GM12878 (cell line): ENCODE measurements around the gene TM6SF1. TPM values are rescaled to one million over a fixed set of nuclear protein-coding genes. Genes with fewer than 3 reads are reported as not detected.

Experiments
- ATAC-seq: fragments of 200-7000 bp; cut with Tn5 transposase; 3 replicates; pipeline ENCODE4 v1.9.1; 2020; ENCODE audit warnings: mild to moderate bottlenecking, moderate library complexity
- BruUV-seq: library from RNA; stranded (reverse); fragments of 400-500 nt; replicated peaks from 2 replicates; lab custom pipeline; 2021; lab: Mats Ljungman, UMichigan
- CTCF ChIA-PET: fragments of 300-600 bp; sonication (Branson Sonifier 250); formaldehyde crosslinking; extraction: SDS; loops from one replicate; lab custom pipeline; 2021; ENCODE audit warnings: inconsistent platforms; lab: Yijun Ruan, JAX
- POLR2A ChIA-PET: fragments of 350-600 bp; formaldehyde crosslinking; extraction: SDS; loops from one replicate; lab custom pipeline; 2021; ENCODE audit warnings: inconsistent platforms; lab: Charles Lee
- RAD21 ChIA-PET: fragments of 300-600 bp; sonication (Branson Sonifier 250); formaldehyde crosslinking; loops from one replicate; lab custom pipeline; 2023; ENCODE audit warnings: antibody characterized with exemption; ENCODE audit not compliant: unreplicated experiment; lab: Charles Lee
- SMC1A ChIA-PET: fragments of 300-600 bp; sonication (Branson Sonifier 250); formaldehyde crosslinking; loops from one replicate; lab custom pipeline; 2023; ENCODE audit not compliant: unreplicated experiment, uncharacterized antibody; lab: Charles Lee
- DNase-seq: peaks from one replicate; pipeline ENCODE4 v3.0.0-alpha.2; 2011; ENCODE audit warnings: low read depth, low spot score
- FAIRE-seq: peaks from 3 replicates; lab custom pipeline; 2011; peaks lifted over from hg19 to GRCh38; lab: Jason Lieb, UNC
- H2AFZ ChIP-seq: 2 replicates; pipeline ENCODE4 v1.6.0; 2011; ENCODE audit warnings: low read depth, low read length, control low read depth; ENCODE audit not compliant: control insufficient read depth
- H3K27ac ChIP-seq: 2 replicates; pipeline ENCODE4 v1.5.1; 2011; ENCODE audit warnings: control low read depth; ENCODE audit not compliant: control insufficient read depth, insufficient read depth
- H3K27me3 ChIP-seq, 2 experiments: replicated peaks in 1 of 2; 2 replicates each; pipeline versions ENCODE4 v1.6.0 to v1.6.1; 2011; ENCODE audit warnings: low read length in 1 of 2; ENCODE audit not compliant: control insufficient read depth in 2 of 2, insufficient read depth in 2 of 2
- H3K36me3 ChIP-seq, 2 experiments: 2 replicates each; pipeline ENCODE4 v1.5.1; 2011; ENCODE audit warnings: low read length in 1 of 2; ENCODE audit not compliant: control insufficient read depth in 2 of 2, insufficient read depth in 2 of 2
- H3K4me1 ChIP-seq: 2 replicates; pipeline ENCODE4 v1.6.1; 2011; ENCODE audit warnings: mild to moderate bottlenecking, low read length, moderate library complexity, mixed read lengths; ENCODE audit not compliant: control insufficient read depth, insufficient read depth
- H3K4me2 ChIP-seq: 2 replicates; pipeline ENCODE4 v1.6.0; 2011; ENCODE audit warnings: control low read depth; ENCODE audit not compliant: control insufficient read depth, insufficient read depth
- H3K4me3 ChIP-seq: fragments of 200-600 bp; sonication (generic); 2 replicates; pipeline ENCODE4 v1.5.1; 2016
- H3K79me2 ChIP-seq: 2 replicates; pipeline ENCODE4 v1.6.0; 2011; ENCODE audit warnings: low read length; ENCODE audit not compliant: control insufficient read depth, insufficient read depth
- H3K9ac ChIP-seq: 2 replicates; pipeline ENCODE4 v1.8.0; 2011; ENCODE audit warnings: low read length, control low read depth, mixed read lengths; ENCODE audit not compliant: control insufficient read depth, insufficient read depth
- H3K9me3 ChIP-seq: replicated peaks from 3 replicates; pipeline ENCODE4 v1.5.1; 2011; ENCODE audit warnings: mild to moderate bottlenecking, low read length; ENCODE audit not compliant: control insufficient read depth, insufficient read depth
- H4K20me1 ChIP-seq: 2 replicates; pipeline ENCODE4 v1.6.0; 2011; ENCODE audit not compliant: control insufficient read depth, insufficient read depth
- BCL11A ChIP-seq: IDR thresholded peaks from 2 replicates; pipeline ENCODE4 v1.6.1; 2011; ENCODE audit warnings: low read depth, low read length
- BRCA1 ChIP-seq: IDR thresholded peaks from 2 replicates; pipeline ENCODE4 v1.6.1; 2011; ENCODE audit warnings: low read depth, low read length, improper control_type of control experiment
- EED ChIP-seq: sonication (generic); IDR thresholded peaks from 2 replicates; pipeline ENCODE4 v1.6.1; 2016; ENCODE audit warnings: antibody characterized with exemption, low read depth
- EGR1 ChIP-seq, 2 experiments: IDR thresholded peaks; 1 replicate in 1 of 2; 2 replicates in 1 of 2; pipeline ENCODE4 v1.6.1; 2011 to 2012; ENCODE audit warnings: low read depth in 2 of 2, low read length in 2 of 2, borderline replicate concordance in 1 of 2, mild to moderate bottlenecking in 1 of 2, moderate library complexity in 1 of 2
- KLF5 ChIP-seq: fragments of 450-650 bp; IDR thresholded peaks from 2 replicates; pipeline ENCODE4 v1.6.1; 2014; ENCODE audit warnings: mild to moderate bottlenecking; ENCODE audit not compliant: partially characterized antibody
- MTA2 ChIP-seq: fragments of 450-650 bp; IDR thresholded peaks from 2 replicates; pipeline ENCODE4 v1.6.1; 2016; ENCODE audit warnings: low read depth, mild to moderate bottlenecking, moderate library complexity
- MYB ChIP-seq: fragments of 150-350 bp; IDR thresholded peaks from 2 replicates; pipeline ENCODE4 v1.6.1; 2014; ENCODE audit warnings: mild to moderate bottlenecking, low read depth, low read length, borderline replicate concordance
- PRDM15 ChIP-seq: fragments of 450-650 bp; formaldehyde crosslinking; IDR thresholded peaks from 2 replicates; pipeline ENCODE4 v1.4.0; 2020; ENCODE audit warnings: mild to moderate bottlenecking, moderate library complexity
- SMC3 ChIP-seq: IDR thresholded peaks from 2 replicates; pipeline ENCODE4 v1.6.1; 2011; ENCODE audit warnings: low read length, improper control_type of control experiment, borderline replicate concordance
- ZNF274 ChIP-seq: IDR thresholded peaks from one replicate; pipeline ENCODE4 v1.8.0; 2011; ENCODE audit not compliant: insufficient read length, insufficient read depth
- WGBS: methylation state at CpG from one replicate; pipeline ENCODE4 v1.1.6; 2016; ENCODE audit warnings: low lambda C conversion rate; ENCODE audit not compliant: insufficient replicate concordance, insufficient coverage; ENCODE audit errors: missing lambda C conversion rate; 5-methylcytosine and 5-hydroxymethylcytosine counted together
- in situ Hi-C: fragments of 300-500 bp; cut with MboI; formaldehyde crosslinking; loops from 9 replicates; pipeline ENCODE4 v1.14.3; 2018; ENCODE audit warnings: mixed read lengths
- intact Hi-C: fragments of 100-400 bp; cut with micrococcal nuclease; formaldehyde crosslinking; loops from one replicate; pipeline ENCODE4 v1.14.2; 2022; ENCODE audit not compliant: unreplicated experiment
- polyA plus RNA-seq, 11 experiments: library from polyadenylated mRNA; depleted of rRNA in 4 of 11; unstranded in 6 of 11; stranded (reverse) in 5 of 11; fragments of >200 nt; fragmentation: Nextera tagmentation in 4 of 11; fragmentation: Illumina TruSeq in 1 of 11; extraction: Ambion mirVana in 4 of 11; extraction: Trizol in 1 of 11; gene quantifications; 1 replicate in 1 of 11; 2 replicates in 10 of 11; pipeline versions ENCODE4 v1.2.1 to v1.2.3, GENCODE V29; 2011 to 2016; ENCODE audit warnings: inconsistent platforms in 2 of 11, missing spikeins in 2 of 11, low read depth in 1 of 11
- total RNA-seq, 4 experiments: library from RNA; depleted of rRNA in 3 of 4; stranded (reverse); fragments of >200 nt in 3 of 4; fragmentation: Illumina TruSeq in 1 of 4; extraction: Trizol in 1 of 4; gene quantifications; 2 replicates each; pipeline versions ENCODE4 v1.2.1 to v1.2.3, GENCODE V29; 2013 to 2021
- TF ChIP-seq, protein P1 (sequence below): fragments of 450-650 bp; IDR thresholded peaks from 2 replicates; pipeline ENCODE4 v1.6.1; 2017; ENCODE audit warnings: mild to moderate bottlenecking
- TF ChIP-seq, protein P2 (sequence below): fragments of 450-650 bp; IDR thresholded peaks from 2 replicates; pipeline ENCODE4 v1.6.1; 2017; ENCODE audit warnings: low read depth, mild to moderate bottlenecking, moderate library complexity
- TF ChIP-seq, protein P3 (sequence below): IDR thresholded peaks from 2 replicates; pipeline ENCODE4 v1.6.1; 2012; ENCODE audit warnings: low read length, inconsistent platforms
- TF ChIP-seq, protein P4 (sequence below): fragments of 450-650 bp; IDR thresholded peaks from 2 replicates; pipeline ENCODE4 v1.6.1; 2017; ENCODE audit warnings: mild to moderate bottlenecking, low read depth, inconsistent platforms; ENCODE audit not compliant: poor library complexity, severe bottlenecking

Gene TM6SF1
- total and polyA plus RNA-seq, 10 of the 15 experiments (the other 5 are each of a cell fraction or from before 2014, with no cell fraction given) = 0.56 to 2.7 (median 1.2) TPM

DNA sequence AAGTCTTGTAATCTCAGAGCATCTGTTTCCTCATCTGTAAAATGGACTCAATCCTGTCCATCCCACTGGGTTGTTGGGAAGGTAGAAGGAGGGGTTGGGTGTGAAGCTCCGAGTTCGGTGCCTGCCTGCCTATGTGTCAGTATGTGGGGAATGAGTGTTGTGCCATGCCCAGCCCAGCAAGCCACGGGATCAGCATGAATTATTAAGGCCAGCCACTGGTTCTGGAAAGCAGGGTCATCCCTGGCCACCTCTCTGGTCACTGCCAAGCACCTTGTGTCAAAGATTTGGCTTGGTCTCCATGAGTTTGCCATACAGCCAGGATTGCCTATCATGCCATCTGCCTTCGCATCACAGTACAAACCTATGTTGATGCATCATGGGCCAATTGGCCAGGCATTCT lies 11.5 kb downstream of the TM6SF1 start:
- intact Hi-C loops (loop anchor here (5.0 kb wide), 1 partner anchor 78 kb away; no protein-coding TSS in a partner anchor), in situ Hi-C loops (no loop called here)
- H3K9ac ChIP-seq = no peak overlapping the region
- RAD21 ChIA-PET = no interaction called here
- ATAC-seq (no peak), FAIRE-seq (no peak), DNase-seq (no peak)
- POLR2A ChIA-PET = no interaction called here
- SMC1A ChIA-PET = no interaction called here
- no peaks in the 10 kb centered on the region for H3K27me3 ChIP-seq
- no TSS peak for BruUV-seq
- no peak overlapping the region for H2AFZ ChIP-seq
- no peak overlapping the region for H3K27ac ChIP-seq
- no peak overlapping the region for H3K4me2 ChIP-seq
- no peaks in the 10 kb centered on the region for H3K9me3 ChIP-seq
- H3K36me3 ChIP-seq = no peaks in the 10 kb centered on the region
- 74% methylated on average over 4 of the region's 4 CpGs for WGBS
- H3K4me1 ChIP-seq = peaks cover 13% of the 10 kb centered on the region
- CTCF ChIA-PET = no interaction called here
- no peaks in the 10 kb centered on the region for H4K20me1 ChIP-seq
- no peak overlapping the region for H3K4me3 ChIP-seq
- no peaks in the 10 kb centered on the region for H3K79me2 ChIP-seq
- TF ChIP-seq EGR1 (IDR thresholded peaks at IDR 0.05; ENCODE audit: borderline replicate concordance in 1 of 2, low read depth in 2 of 2, low read length in 2 of 2) (no peak), BCL11A (no peak), BRCA1 (no peak), ZNF274 (no peak), SMC3 (no peak), MYB (no peak), KLF5 (no peak), EED (no peak), MTA2 (no peak), PRDM15 (no peak)
- TF ChIP-seq, protein P1, sequence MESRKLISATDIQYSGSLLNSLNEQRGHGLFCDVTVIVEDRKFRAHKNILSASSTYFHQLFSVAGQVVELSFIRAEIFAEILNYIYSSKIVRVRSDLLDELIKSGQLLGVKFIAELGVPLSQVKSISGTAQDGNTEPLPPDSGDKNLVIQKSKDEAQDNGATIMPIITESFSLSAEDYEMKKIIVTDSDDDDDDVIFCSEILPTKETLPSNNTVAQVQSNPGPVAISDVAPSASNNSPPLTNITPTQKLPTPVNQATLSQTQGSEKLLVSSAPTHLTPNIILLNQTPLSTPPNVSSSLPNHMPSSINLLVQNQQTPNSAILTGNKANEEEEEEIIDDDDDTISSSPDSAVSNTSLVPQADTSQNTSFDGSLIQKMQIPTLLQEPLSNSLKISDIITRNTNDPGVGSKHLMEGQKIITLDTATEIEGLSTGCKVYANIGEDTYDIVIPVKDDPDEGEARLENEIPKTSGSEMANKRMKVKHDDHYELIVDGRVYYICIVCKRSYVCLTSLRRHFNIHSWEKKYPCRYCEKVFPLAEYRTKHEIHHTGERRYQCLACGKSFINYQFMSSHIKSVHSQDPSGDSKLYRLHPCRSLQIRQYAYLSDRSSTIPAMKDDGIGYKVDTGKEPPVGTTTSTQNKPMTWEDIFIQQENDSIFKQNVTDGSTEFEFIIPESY = no peak
- TF ChIP-seq, protein P2, sequence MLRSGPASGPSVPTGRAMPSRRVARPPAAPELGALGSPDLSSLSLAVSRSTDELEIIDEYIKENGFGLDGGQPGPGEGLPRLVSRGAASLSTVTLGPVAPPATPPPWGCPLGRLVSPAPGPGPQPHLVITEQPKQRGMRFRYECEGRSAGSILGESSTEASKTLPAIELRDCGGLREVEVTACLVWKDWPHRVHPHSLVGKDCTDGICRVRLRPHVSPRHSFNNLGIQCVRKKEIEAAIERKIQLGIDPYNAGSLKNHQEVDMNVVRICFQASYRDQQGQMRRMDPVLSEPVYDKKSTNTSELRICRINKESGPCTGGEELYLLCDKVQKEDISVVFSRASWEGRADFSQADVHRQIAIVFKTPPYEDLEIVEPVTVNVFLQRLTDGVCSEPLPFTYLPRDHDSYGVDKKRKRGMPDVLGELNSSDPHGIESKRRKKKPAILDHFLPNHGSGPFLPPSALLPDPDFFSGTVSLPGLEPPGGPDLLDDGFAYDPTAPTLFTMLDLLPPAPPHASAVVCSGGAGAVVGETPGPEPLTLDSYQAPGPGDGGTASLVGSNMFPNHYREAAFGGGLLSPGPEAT = no peak
- TF ChIP-seq, protein P3, sequence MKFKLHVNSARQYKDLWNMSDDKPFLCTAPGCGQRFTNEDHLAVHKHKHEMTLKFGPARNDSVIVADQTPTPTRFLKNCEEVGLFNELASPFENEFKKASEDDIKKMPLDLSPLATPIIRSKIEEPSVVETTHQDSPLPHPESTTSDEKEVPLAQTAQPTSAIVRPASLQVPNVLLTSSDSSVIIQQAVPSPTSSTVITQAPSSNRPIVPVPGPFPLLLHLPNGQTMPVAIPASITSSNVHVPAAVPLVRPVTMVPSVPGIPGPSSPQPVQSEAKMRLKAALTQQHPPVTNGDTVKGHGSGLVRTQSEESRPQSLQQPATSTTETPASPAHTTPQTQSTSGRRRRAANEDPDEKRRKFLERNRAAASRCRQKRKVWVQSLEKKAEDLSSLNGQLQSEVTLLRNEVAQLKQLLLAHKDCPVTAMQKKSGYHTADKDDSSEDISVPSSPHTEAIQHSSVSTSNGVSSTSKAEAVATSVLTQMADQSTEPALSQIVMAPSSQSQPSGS = no peak
- TF ChIP-seq, protein P4, sequence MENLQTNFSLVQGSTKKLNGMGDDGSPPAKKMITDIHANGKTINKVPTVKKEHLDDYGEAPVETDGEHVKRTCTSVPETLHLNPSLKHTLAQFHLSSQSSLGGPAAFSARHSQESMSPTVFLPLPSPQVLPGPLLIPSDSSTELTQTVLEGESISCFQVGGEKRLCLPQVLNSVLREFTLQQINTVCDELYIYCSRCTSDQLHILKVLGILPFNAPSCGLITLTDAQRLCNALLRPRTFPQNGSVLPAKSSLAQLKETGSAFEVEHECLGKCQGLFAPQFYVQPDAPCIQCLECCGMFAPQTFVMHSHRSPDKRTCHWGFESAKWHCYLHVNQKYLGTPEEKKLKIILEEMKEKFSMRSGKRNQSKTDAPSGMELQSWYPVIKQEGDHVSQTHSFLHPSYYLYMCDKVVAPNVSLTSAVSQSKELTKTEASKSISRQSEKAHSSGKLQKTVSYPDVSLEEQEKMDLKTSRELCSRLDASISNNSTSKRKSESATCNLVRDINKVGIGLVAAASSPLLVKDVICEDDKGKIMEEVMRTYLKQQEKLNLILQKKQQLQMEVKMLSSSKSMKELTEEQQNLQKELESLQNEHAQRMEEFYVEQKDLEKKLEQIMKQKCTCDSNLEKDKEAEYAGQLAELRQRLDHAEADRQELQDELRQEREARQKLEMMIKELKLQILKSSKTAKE = no peak
